Raji (cell line): ENCODE results near the gene SH3TC1.

Source experiments
- POLR2A ChIP-seq: IDR thresholded peaks from 2 replicates; pipeline ENCODE4 v1.6.1; 2011; ENCODE audit warnings: low read depth, low read length, control low read depth; ENCODE audit not compliant: insufficient read depth

Gene SH3TC1

DNA sequence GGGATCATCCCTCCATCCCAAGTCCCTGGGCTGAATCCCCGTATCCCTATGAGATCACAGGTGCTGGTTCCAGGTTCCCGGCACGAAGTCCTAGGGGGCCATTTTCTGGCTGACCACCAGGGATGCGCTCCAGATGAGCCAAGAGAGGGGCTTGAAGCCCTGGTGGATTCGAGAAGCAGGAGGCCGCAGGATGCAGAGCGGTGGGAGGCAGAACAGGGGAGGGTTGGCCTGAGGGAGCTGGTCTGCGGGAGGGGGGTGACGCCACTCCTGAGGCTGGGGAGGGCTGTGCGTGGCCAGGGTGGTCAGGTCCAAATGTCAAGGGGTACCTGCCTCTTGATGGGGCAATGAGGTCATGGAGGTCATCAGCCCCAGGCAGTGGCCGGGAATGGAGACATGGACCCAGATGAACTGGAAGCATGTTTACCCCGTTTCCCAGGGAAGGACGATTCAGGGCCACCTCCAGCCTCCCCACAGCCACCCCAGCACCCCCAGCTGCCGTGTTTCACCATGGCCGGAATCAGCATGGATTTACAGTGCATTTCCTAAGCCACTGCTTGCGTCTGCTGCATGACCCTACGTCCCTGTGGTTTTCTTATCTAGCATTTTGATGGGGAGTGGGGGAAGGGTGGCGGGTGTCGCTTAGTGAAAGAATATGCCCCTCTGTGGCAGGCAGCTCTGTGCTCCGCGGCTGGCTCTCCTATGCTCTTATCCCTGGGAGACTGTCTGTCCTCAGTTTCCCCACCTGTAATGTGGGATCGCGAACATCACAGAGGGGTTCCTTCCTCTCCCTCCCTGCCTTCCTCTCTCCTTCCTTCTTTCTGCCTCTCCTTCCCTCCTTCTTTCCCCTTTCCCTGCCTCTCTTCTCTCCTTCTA lies 53.4 kb downstream of the SH3TC1 start:
- no peak for TF ChIP-seq POLR2A

DNA sequence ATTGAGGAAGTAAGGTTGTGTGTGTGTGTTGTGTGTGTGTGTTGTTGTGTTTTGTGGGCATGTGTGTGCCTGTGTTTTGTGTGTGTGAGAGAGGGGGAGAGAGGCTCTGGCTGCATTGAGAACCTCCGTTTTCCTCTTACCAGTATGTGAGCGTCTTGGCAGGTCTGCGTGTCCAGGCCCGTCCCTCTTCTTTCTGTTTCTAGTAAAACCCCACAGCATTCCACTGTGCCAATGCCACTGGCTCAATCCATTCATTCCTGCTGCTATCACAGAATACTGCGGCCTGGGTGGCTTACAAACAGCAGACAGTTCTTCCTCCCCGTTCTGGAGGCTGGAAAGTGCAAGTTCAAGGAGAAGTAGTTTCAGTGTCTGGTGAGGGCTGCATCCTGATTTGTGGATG lies 55.0 kb downstream of the SH3TC1 start:
- TF ChIP-seq POLR2A = no peak

DNA sequence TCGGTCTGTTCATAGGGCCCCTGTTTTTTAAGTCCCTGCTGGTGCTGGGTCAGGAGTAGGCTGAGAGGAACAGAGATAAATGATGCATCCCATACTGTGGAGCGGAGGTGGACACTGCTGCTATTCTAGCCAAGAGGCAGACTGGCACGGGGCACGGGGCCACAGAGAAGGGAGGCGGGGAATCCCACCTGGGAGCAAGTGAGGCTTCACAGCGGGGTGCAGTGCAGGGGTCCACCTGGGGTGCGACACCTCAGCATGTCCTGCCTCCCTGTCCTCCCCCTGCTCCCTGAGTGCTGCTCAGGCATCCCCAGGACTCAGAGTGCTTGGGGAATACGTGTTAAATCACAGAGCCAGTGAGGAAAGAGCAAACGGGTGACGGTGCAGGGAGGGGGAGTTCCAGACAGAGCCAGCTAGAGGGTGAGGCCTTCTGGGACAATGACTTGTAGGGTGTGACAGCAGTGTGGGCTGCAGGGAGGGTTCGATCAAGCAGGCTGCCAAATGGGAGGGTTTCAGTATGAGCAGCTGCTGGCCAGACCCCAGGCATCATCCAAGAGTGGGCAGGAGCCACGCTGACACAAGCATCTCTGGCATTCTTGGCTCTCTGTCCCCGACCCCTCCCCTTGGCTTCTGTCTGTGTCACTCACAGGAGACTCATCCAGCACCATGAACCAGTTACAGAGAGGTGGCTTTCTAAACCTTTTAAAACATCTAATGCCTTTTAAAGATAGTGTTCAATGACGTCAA lies 56.8 kb downstream of the SH3TC1 start:
- no peak for TF ChIP-seq POLR2A

DNA sequence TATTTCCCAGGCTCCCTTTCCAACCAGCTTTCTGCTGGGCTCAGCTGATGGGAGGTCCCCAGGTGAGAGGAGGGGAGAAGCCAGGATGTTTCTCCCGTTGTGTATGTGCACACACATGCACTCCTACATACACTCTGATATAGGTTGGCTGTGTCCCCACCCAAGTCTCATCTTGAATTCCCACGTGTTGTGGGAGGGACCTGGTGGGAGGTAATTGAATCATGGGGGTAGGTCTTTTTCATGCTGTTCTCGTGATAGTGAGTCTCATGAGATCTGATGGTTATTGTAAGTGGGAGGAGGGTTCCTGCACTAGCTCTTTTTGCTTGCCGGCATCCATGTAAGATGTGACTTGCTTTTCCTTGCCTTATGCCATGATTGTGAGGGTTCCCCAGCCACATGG lies 58.8 kb downstream of the SH3TC1 start:
- TF ChIP-seq POLR2A = no peak

DNA sequence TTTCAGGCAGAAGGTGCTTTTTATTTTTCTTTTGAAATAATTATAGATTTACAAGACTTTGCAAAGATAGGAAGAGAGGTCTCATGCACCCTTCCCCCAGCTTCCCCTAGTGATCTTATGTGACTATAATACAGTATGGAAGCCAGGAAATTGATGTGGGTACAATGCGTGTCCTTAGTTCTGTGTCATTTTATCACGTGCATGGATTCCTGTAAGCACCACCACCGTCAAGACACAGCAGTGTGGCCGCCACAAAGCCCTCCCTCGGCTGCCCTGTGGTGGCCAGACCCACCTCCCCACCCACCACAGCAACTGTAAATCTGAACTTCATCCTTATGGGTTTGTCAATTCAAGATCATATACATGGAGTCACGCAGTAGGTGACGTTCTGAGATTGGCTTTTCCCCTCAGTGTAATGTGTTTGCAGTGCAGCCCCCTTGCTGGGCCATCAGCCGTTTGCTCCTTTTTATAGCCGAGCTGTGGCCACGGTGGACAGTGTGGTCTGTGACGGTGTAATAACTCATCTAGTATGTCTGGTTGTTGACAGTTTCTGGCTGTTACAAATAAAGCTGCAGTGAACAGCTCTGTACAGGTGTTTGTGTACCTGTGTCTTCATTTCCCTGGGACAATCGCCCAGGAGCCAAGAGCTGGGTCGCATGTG lies 59.6 kb downstream of the SH3TC1 start:
- no peak for TF ChIP-seq POLR2A

DNA sequence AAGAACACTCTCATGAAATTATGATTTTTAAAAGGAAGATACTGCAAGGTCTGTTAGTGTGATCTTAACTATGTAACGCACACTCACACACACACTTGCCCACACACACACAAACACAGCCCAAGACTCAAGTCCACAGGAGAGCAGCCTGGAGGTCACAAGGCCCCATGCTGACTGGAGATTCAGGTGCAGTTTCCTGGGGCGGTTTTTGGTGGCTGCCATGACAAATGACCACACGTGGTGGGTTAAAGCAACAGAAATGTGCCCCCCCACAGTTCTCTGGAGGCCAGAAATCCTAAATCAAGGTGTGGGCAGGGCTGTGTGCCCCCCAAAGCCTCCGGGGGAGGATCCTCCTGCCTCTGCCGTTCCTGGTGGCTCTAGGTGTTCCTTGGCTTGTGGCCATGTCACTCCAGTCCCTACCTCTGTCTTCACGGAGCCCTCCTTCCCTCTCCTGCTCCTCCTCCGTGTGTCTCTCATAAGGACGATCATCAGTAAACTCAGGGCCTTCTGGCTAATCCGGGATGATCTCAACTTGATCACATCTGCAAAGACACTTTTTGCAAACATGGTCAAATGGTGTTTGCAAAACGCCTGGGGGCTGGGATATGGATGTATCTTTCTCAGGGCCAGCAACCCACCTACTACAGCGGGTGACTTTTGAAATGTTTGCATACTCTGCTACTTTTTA lies 60.8 kb downstream of the SH3TC1 start:
- TF ChIP-seq POLR2A = no peak

DNA sequence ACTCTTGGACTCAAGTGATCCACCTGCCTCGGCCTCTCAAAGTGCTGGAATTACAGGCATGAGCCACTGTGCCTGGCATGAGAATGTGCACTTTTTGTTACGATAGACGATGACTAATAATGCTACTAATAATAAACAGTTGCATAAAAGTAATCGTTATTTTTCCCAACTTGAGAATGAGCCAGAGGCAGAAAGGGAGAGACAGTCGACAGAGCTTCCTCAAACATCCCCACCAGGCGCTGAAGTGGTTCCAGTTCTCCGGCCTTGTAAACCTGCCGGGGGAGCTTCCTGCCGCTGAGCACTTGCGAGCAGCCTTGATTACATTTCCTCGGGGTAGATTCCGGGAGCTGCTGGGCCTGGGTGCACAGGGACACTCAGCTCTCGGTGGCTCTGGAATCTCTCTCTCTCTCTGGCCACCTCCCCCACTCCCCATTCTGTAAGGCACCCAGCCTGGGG lies 61.6 kb downstream of the SH3TC1 start:
- no peak for TF ChIP-seq POLR2A

DNA sequence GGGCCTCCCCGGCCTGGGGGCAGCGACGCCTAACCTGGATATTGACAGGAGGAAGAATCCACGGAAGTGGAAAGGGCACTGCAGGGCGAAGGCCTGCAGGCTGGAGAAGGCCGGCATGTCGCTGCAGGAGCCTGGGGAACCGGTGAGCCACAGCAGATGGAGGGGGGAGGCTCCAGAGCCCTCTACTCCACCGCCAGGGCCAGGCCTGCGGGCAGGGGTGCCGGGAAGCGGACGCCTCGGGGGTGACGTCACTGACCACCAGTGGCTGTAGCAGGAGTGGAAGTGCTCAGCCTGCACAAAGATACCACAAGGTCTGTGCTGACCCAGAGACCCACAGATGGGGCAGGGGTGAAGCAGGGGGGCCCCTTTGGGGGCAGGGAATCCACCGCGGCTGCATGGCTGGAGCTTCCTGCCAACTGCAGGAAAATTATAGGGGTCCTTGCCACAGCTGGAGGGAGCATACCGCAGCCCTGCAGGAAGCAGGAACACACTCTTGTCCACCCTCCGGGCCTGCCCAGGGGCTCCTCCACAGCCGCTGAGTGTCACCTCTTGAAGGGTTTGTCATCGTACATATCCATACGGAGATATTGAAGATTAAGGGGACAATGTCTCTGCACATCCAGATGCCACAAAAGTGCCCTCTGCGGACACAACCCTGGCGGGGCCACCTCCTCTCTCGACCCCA lies 62.9 kb downstream of the SH3TC1 start:
- no peak for TF ChIP-seq POLR2A

DNA sequence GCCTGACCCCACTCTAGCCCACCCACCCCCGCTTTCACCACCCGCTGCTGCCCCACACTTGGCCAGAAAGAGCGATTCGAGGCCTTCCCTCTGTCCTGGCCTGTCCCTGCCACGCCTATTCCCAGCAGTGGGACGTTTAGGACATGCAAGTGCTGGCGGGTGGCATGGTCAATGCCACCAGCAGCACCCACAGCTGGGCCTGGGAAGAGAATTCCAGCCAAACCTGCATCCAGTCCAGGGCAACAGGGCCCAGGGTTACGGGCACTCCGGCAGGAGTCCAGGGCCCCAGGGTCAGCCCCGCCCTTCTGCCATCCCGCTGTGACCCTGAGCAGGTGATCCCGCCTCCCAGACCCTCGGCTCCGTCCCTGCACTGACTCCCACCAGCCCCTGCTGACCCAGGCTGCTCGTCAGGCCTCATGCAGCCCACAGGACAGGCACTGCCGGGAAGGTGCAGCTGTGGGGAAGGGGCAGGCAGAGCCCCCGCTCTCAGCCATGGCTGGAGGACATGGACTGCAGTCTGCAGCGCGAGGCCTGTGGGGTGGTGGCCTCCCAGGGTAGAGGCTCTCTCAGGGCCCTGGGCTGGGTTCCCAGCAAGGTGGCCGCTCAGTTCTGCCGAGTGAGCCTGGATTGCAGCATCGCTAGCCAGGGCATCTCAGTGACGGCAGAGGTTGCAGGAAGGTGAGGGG lies 63.7 kb downstream of the SH3TC1 start:
- no peak for TF ChIP-seq POLR2A

DNA sequence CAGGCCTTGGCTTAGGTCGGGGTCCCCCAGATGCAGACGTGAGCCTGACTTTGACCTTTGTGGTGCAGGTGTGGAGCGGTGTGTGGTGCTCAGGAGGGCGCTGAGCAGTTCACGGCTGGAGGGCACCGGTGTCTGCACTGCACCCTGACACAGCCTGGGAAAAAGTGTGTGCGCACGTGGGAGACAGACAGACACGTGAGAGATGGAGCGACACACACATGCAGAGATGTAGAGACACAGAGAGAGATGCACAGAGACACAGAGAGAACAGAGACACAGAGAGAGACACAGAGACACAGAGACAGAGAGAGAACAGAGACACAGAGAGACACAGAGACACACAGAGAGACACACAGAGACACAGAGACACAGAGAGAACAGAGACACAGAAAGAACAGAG lies 64.3 kb downstream of the SH3TC1 start:
- TF ChIP-seq POLR2A = no peak

DNA sequence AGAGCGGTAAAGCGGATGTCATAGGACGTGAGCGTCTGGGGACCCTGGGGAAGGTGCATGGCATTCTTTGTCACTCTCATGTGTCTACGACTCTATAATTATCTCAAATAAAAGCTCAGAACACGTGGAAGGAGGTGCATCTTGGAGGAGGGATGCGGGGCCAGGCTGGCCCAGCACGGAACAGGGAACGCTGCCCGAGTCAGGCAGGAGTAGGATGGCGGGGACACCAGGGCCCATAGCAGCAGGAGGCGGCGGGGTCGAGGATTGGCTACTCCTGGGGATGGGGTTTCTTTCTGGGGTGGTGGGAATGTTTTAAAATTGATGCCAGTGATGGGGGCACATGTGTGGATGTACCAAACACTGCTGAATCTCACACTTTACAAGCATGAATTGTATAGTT lies 65.0 kb downstream of the SH3TC1 start:
- TF ChIP-seq POLR2A = no peak

DNA sequence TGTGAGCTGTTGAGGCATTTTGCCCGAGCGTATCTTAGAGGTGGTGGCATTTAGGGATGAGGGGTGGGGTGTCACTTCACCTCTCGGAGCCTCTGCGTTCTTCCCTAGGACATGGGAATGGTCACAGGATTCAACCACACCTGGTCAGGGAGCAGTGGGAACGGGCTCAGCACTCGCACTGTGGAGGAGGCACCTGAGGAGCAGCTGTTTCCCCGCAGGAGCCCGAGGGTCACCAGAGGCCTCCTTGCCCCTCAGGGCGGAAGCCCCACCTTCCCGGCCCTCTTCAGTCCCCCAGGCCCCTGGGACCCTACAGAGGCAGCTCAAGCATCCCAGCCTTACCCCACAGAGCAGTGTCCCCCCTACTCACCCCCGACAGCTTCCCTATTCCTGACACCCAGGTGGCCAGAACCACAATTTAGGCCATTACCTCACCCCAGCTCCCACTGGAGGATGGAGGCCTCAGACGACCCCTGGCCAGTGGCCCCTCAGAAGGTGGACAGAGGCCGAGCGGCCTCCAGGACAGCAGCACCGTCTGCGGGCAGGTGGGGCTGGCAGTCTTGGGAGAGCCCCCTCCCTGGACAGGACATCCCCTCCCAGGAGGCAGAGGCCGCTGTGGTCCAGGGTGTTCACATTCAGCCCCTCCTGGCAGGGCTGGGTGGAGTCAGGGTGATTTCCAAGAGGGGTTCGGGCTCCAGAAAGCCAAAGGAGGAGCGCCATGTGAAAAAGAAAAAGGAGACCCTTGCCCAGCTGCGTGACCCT lies 66.3 kb downstream of the SH3TC1 start:
- no peak for TF ChIP-seq POLR2A

DNA sequence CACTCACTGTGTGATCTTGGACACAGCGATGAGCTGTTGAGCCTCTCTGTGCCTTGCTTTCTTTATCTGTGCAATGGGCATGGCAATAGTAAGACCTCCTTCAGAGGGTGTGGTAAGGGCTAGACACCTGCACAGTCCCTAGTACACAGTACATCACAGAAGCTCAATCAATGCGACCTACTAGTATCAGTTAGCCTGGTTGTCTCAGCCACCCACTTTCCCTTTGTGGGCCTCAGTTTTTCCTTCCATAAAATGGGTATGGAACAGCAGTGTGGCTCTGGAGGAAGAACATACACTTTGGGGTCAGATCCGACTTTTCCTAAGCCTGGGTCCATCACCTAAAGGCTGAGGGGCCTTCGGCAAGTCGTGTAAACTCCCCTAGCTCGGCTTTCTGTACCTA lies 67.0 kb downstream of the SH3TC1 start:
- no peak for TF ChIP-seq POLR2A
